GM19193 (cell line): ENCODE results near the gene HS3ST6.

Experiments
- POLR2A ChIP-seq: IDR thresholded peaks from 4 replicates; pipeline ENCODE4 v1.6.1; 2011; ENCODE audit not compliant: insufficient read depth, insufficient read length; ENCODE audit errors: extremely low read depth

The HS3ST6 gene

DNA sequence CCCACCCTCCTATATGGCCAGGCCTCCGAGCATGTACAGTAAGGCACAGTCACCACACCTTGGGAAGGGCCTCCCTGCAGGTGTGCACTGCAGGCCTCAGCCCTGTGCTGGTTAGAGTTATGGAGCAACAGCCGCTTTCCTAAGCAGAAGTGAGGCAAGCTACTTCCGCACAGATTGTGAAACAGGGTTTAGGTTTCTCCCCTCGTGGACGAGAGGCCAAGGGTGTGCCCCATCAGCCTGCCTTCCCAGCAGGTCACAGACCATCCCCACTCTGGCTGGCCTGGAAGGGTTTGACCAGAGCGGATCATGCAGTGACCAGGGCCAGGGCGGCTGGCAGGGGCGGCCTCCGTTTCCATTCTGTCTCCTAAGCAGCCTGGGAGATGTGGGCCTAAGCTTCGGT is 20.1 kb upstream of the HS3ST6 start:
- TF ChIP-seq POLR2A = no peak

DNA sequence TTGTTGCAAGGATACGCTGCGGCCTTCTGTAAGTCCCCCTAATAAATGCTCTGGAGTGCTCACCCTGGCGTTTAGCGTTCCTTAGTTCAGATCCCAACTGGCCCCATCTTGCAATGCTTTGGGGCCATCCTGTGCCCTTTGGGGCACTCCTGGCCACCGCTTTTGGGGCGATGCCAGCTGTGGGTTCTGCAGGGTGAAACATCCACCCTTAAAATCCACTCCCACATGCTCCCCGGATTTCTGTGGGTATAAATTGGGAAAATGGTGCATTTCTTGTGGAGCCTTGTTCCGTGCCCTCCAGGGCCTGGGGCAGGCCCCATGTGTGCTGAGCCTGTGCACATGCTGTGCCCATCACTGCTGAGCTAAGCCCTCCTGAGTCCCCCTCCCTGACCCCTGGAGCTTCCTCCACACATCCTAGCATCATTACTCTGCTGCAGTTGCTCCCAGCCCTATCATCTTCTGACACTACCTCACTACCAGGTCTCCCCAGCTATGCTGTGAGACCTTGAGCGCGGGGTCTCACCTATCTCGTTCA is 18.8 kb upstream of the HS3ST6 start:
- TF ChIP-seq POLR2A = no peak

DNA sequence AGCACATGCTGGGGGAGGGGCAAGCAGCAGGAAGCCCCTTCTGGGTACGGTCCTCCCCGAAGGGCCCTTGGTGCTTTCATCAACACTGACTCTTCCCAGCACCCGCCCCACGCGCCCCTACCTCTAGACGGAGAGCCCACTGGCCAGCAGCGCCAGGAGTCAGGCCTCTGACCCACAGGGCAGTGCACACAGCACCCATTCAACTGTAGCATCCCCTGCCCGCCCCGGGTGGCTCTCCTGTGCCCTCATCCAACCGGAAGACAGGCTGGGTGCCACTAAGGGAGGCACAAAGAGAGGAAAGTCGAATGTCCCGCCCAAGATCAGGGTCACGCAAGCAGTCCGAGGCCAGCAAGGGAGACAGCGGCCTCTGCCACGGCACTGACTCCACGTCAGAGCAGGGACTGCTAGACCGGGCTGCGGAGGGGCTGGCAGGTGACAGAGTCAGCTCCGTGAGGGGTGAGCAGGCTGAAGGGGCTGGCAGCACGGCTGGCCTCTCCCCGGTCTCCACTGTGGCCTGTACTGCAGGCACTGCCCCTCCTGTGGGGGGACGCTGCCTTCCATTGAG is 15.0 kb upstream of the HS3ST6 start:
- TF ChIP-seq POLR2A = no peak

DNA sequence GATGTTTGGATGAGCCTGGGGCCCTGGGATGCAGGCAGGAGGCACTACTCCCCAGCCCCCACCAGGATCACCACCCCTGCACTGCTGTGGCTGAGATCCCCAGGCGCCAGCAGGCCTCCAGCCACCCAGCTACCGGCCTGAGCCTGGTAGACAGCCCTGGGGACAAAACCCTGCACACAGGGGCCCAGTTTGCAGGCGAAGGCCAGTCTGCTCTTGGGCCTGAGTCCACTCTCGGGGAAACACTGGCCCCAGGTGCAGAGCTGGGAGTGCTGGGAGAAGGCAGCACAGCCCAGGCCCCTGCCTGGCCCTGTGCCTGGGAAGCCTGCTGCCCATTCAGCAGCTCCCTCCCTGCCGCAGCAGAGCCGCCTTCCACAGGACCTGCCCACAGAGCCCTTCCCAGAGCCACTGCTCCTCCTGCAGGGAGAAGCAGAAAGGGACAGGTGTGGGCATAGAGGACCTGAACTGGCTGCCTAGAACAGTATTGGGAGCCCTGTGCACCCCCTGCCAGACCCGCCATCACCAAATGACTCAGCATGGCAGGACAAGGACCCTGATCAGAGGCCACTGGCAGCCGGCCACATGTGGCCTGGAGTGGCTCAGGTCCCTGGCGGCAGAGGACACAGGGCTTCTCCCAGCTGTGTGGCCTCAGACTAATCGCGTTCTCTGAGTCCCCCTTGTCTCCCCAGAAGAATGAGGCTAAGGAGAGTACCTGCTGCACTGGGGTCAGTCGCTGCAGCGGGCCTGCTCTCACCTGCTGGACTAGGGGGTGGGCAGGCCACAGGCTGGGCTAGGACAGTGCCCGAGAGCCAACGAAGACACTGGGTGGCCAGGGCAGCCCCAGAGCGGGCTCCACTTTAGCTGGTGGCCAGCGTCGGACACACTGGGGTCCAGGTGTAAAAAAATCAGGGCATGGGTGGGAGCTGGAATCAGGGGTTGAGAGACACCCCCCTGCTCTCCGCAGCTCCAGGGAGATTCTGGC is 14.1 kb upstream of the HS3ST6 start:
- no peak for TF ChIP-seq POLR2A

DNA sequence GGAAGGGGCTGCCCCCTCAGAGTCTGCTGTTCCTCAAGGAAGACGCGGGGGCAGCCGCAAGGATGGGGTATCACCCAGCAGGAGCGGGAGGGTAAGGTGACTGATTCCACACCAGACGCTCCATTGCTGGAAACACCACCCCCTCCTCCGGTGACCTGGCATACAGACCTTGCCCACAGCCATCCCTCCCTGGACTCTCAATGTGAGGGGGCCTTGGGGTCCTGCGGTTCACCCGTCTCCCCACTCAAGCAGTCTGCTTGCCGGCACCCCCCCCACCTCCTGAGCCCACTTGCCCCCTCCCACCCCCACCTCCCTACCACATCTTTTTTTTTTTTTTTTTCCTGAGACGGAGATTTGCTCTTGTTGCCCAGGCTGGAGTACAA is 12.1 kb upstream of the HS3ST6 start:
- TF ChIP-seq POLR2A = no peak

DNA sequence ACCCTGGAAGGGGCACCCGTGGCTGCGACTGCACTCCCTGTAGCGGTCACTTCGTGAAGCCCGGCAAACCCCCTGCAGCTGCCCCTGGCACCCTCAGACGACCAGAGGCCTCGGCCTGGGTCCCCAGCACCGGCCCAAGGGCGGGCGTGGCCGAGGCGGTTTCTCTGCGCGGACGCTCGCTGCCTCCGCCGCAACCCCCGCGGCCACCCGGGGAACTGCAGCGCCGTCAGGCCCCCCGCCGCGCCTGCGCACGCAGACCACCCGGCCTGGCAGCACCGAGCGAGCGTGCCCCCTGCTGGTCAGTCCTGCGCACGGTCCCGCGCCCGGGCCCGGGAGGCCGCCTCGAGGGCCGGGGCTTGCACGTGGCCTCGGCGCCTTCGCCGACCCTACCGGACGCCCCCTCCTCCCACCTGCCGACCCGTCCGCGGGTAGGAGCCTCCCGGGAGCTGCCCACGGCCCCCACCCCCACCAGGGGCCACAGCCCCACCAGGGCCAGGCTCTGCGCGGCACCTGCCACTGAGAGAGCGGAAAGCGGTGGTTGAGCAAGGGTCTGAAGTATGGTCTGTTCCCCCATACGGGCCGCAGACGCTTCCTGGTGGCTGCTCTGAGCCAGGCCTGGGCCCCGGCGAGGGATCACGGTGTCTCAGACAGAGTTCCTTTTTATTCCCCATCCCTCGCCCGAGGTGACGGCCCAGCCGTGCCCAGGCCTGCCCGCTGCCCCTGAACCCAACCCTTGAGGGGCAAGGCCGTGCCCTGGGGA is 11.5 kb upstream of the HS3ST6 start:
- no peak for TF ChIP-seq POLR2A

DNA sequence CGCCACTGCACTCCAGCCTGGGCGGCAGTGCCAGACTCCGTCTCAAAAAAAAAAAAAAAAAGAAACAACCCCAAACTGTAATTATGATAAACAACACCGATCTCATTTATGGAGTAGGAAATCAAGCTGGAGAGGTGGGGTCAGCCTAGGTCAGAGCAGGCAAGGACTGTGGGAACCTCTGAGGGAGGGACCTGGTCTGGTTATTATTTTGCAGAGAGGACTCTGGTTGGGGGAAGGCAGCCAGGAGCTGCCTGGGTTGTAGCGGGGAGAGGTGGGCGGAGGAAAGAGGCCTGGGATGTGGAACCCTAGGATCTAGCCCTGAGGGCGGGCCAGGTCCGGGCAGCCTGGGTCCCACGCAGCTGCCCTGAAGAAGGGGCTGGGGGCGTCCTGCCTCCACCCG is 10.9 kb upstream of the HS3ST6 start:
- TF ChIP-seq POLR2A = no peak

DNA sequence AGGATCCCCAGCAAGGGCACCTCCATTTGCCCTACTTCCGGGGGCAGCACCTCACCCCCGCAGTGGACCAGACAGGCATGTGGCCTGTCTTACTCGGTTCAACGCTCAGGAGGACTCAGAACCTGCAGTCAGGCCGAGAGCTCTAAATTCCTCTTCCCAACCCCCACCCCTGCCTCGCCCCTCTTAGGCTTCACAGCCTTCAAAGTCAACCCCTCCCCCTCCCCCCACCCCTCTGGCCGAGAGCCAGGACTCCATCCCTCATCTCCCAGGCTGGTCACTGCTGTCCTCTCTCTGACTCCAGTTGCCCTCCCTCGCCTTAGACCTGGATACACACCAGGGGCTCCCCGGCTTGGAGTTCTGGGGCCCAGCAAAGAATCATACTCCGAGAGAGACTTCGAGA is 8.1 kb upstream of the HS3ST6 start:
- TF ChIP-seq POLR2A = no peak

DNA sequence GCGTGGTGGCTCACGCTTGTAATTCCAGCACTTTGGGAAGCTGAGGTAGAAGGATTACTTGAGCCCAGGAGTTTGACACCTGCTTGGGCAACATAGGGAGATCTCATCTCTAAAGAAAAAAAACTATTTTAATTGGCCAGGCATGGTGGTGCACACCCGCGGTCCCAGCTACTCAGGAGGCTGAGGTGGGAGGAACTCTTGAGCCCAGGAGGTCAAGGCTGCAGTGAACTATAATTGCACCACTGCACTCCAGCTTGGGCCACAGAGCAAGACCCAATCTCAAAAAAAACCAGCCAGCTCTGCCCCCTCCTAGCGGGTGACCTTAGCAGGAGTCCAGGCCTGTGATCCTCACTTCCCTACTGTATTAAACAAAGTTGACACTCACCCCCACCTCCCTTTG is 5.9 kb upstream of the HS3ST6 start:
- no peak for TF ChIP-seq POLR2A

DNA sequence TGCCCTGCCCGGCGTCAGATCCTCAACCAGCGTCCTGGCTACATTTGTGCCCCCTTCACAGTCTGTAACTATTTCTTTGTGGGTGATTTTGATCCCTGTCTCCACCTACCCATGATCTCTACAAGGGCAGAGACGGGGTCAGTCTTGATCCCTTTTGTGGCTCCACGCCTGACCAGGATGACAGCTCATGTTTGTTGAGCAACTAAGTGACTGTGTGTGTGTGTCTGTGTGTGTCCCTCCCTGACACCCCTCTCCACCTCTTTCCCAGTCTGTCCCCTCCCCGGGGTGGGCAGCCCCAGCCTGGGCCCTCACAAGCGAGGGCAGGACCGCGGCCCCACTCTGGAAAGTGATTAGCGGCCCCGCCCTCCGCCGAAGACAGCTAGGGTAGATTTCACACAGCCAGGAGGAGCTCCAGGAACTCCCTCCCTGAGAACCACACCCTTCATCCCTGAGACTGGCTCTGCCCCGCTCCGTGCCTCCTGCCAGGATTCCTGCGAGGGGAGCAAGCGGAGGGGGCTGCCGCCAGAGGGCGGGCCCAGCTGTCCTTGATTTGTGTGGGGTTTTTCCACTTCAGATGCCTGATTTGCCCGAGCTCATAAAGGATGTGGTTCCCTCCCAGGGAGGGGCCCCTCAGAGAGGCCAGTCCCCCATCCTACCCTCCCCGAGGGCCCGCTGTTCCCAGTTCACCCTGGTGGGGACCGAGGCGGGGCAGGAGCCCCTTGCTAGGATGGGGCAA is 5.3 kb upstream of the HS3ST6 start:
- no peak for TF ChIP-seq POLR2A

DNA sequence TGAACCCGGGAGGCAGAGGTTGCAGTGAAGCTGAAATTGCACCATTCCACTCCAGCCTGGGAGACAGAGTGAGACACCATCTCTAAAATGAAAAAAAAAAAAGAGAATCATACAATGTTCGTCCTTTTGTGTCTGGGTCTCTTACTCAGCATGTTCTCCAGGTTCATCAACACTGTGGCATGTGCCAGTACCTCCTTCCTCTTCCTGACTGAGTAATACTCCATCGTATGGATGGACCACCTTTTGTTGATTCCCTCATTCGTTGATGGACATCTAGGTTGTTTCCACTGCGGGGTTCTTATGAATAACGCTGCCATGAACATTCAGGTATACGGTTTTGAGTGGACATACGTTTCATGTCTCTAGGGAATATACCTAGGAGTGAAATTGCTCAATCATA is 4.1 kb upstream of the HS3ST6 start:
- no peak for TF ChIP-seq POLR2A

DNA sequence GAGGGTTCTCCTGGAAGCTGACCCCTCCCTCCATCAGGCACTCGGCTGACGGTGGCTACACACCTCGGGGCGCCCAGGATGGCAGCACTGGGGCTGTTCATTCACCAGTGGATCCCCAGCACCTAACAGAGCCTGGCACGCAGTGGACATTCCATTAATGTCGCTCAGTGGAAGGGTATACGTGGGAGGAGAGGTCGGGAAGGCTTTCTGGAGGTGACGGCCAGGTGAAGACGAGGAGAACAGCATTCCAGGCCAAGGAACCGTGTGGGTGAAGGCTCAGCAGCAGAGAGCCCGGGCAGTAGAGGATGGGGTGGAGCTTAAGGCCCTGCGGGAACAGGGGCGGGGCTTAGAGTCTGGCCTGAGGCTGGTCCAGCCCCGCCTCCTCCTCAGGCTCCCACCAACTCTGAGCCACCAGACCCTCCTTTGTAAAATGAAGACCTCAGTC is 2.5 kb upstream of the HS3ST6 start:
- TF ChIP-seq POLR2A = no peak

DNA sequence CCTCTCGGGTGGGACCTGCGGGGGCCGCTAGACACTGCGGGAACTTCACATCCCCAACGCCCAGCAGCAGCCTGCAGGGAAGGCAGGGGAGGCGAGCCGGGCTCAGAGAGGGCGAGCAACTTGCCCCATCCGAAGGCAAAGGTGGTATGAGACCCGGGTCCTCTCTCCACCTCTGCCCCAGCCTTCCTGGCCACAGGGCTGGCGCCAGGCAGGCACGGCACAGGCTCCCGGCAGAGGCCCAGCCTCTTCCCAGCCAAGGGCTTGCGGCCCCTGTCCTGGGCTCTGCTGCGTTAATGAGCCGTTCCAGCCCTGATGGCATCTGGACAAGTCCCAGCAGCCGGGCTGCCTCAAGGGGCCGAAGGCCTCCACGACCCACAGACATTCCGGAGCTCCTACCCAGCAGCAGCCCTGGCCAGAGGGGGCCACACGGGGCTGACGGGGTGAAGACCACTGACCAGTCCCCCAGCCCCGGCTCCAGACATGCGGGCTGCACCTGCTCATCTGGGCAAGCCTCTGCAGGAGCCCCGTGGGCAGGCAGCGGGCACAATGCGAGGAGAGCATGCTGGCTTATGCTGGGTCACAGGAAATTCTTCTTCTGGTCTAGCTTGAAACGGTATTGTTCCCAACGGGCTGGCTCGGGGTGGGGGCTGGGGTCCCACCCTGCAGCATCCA is 1.2 kb upstream of the HS3ST6 start:
- TF ChIP-seq POLR2A = no peak

DNA sequence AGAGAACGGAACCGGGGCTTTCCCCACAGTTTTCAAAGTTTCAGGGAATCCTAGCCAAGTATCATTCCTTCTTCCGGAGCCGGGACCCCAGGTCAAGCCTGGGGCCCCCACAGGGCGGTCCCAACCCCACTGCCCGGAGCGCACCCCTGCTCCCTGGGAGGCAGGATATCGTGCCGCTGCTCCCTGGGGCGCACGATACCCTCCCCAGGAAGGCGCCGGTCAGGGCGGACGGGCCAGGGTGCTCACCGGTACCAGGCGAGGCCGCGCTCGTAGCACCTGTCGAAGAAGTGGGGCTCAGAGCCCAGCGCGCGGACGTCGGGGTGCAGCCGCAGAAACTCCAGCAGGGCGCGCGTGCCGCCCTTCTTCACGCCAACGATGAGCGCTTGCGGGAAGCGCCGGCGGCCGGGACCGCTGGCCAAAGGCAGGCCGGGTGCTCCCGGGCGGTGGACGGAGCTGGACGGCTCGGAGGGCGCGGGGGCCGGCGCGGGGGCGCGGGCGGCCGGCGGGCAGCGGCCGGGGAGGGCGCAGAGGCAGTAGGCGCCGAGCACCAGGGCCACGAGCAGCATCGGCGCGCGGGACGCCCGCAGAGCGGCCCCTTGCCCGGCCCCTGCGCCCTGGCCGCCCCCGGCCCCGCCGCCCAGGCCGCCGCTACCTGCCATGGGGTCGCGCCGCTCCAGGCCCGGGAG is 407 bp downstream of the HS3ST6 start:
- no peak for TF ChIP-seq POLR2A

DNA sequence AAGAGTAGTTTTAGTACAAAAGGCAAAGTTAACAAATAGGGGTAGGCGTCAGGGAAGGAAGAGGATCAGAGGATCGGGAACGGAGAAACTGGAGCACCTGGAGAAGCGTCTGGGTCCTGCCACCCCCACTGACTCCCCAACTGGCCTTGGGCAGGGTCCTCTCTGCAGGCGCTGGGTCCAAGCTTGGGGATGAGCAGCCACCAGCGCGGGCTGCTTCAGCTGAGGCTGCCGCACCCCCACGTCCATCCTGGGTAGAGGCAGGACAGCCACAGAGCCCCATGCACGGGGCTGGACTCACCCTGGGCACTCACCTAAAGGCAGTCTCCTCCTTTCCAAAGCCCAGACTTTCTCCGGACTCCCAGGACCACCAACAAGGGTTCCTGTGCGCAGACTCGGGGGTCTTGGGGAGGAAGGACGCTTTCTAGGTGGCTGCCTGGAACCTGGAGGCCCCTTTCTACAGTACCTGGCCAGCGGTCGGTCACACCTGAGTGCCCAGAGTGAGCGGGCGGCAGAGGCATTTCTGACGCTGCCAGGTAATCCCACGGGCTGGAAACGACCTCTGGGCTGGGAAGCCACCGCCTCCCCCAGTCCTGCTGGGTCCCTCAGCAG is 1.1 kb downstream of the HS3ST6 start:
- TF ChIP-seq POLR2A = no peak
